ENCODE measurements around the gene FKBP5. TPM values are rescaled to one million over a fixed set of nuclear protein-coding genes. Genes with fewer than 3 reads are reported as not detected.

Gene FKBP5
- total and polyA plus RNA-seq, 2 donors (not counting 3 experiments of a cell fraction or from before 2014, with no cell fraction given) = 16.7 to 56.8 TPM

- Histone ChIP-seq H4K20me1 (replicated peaks; ENCODE audit: control insufficient read depth, extremely low read depth, insufficient read depth, low read length) (no peaks in the 10 kb centered on the region), H2AFZ (ENCODE audit: low read depth, low read length) (no peak overlapping the region), H3K4me3 (replicated peaks in 1 of 3; ENCODE audit: insufficient read depth in 1 of 3, low read depth in 1 of 3, low read length in 3 of 3) (peak overlapping the region; percentile 55 to 91 (median 56)), H3K27ac (ENCODE audit: insufficient read depth, low read depth, low read length) (peak overlapping the region; percentile 79), H3K4me1 (ENCODE audit: control insufficient read depth, extremely low read depth, insufficient read depth, low read length) (peaks cover 10% of the 10 kb centered on the region), H3K79me2 (ENCODE audit: control insufficient read depth, insufficient read depth, low read length) (peaks cover 54% of the 10 kb centered on the region), H3K27me3 (ENCODE audit: control insufficient read depth in 2 of 2, insufficient read depth in 2 of 2, low read length in 2 of 2) (no peaks in the 10 kb centered on the region), H3K9me3 (replicated peaks; ENCODE audit: control insufficient read depth, insufficient read depth, low read length) (no peaks in the 10 kb centered on the region), H3K4me2 (ENCODE audit: insufficient read depth, low read length) (peak overlapping the region; percentile 92), H3K36me3 (ENCODE audit: control insufficient read depth in 2 of 2, extremely low read depth in 1 of 2, insufficient read depth in 2 of 2, low read length in 2 of 2) (no peaks in the 10 kb centered on the region), H3K9ac (replicated peaks; ENCODE audit: extremely low read depth, insufficient read depth, low read length) (peak overlapping the region; percentile 89), H3K9me1 (replicated peaks; ENCODE audit: control insufficient read depth, extremely low read depth, insufficient read depth, low read length) (no peaks in the 10 kb centered on the region)
- BruUV-seq (replicated peaks) = no TSS peak
- no peak for DNase-seq (ENCODE audit: low read depth, low spot score)
- FAIRE-seq = no peak
- intact Hi-C loops (cut with micrococcal nuclease) (no loop called here), dilution Hi-C loops (cut with MboI; ENCODE audit: extremely low pct_ligation_motif_present, low sequenced_read_pairs) (no loop called here)
- ChIA-PET POLR2A (interaction anchor here (0.8 kb wide), 1 partner anchor 24 kb away, joined by 3 read pairs; no protein-coding TSS in a partner anchor), CTCF (interaction anchor here (0.6 to 7.8 kb wide), 13 partner anchors 19 to 408 kb away, joined by 3 to 100 read pairs (median 4); partner anchors contain the start of gene ARMC12)
- TF ChIP-seq FOS (IDR thresholded peaks at IDR 0.05; ENCODE audit: borderline replicate concordance, insufficient read depth, low read length) (no peak), MAX (IDR thresholded peaks at IDR 0.05; ENCODE audit: insufficient read depth, insufficient read length) (no peak), EZH2 (IDR thresholded peaks at IDR 0.05; ENCODE audit: borderline replicate concordance, low read depth, low read length, severe bottlenecking) (no peak), POLR2AphosphoS5 (IDR thresholded peaks at IDR 0.05; ENCODE audit: insufficient read depth, low read depth, low read length) (no peak), GATA2 (IDR thresholded peaks at IDR 0.05; ENCODE audit: insufficient read depth, insufficient read length, low read depth, low read length) (no peak)
- TF ChIP-seq, protein P1, sequence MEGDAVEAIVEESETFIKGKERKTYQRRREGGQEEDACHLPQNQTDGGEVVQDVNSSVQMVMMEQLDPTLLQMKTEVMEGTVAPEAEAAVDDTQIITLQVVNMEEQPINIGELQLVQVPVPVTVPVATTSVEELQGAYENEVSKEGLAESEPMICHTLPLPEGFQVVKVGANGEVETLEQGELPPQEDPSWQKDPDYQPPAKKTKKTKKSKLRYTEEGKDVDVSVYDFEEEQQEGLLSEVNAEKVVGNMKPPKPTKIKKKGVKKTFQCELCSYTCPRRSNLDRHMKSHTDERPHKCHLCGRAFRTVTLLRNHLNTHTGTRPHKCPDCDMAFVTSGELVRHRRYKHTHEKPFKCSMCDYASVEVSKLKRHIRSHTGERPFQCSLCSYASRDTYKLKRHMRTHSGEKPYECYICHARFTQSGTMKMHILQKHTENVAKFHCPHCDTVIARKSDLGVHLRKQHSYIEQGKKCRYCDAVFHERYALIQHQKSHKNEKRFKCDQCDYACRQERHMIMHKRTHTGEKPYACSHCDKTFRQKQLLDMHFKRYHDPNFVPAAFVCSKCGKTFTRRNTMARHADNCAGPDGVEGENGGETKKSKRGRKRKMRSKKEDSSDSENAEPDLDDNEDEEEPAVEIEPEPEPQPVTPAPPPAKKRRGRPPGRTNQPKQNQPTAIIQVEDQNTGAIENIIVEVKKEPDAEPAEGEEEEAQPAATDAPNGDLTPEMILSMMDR (IDR thresholded peaks at IDR 0.05; ENCODE audit: extremely low read depth in 1 of 2, insufficient read depth in 1 of 2, low read depth in 1 of 2, low read length in 2 of 2) = no peak
These were observed 1.7 kb downstream of the FKBP5 start for GRCh38 chr6:35686873-35687555.
